ENCODE data around the gene SSBP2.
"Not testable (repeated sequence)": the region's sequence is repeated elsewhere in the genome, so short reads cannot be mapped to it uniquely, and the experiment has no call there.

SSBP2 gene

DNA sequence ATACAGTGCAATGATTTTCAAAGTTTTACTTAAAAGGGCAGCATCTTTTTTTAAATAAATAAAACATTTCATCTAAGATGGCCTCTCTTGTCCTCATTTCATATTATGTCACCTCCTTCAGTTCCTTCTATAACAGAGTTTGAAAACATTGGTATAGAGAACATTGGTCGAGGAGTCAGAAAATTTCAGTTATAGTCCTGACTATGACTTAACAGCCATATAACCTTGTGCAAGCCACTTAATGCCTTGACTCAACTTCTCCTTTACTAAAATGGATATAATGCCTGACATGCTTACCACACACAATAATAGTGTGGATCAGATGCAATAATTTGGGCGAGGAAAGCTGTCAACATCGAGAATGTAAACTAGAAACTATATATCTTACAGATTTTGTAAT, 22.6 kb downstream of the SSBP2 start:
- no peak for ATAC-seq

DNA sequence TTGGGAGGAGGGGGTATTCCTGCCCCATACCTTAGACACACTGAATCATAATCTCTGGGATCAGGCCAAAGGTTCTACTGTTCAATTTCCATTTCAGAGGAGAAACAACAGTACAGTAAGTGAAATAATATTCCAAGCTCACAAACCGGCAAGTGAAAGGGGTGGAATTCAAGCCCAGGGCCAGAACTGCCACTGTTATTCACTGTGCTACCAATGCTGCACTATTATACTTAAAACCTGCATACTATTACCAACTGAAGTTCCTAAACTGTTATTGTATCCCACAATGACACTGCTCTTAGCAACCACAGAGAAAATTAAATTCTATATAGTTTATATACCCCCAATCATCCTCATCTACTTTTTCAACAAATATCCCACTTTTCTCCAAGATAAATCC, 24.6 kb downstream of the SSBP2 start:
- no peak for ATAC-seq

GRCh38 chr5:81724571-81724970, 26.3 kb downstream of the SSBP2 start:
- no peak for ATAC-seq

DNA sequence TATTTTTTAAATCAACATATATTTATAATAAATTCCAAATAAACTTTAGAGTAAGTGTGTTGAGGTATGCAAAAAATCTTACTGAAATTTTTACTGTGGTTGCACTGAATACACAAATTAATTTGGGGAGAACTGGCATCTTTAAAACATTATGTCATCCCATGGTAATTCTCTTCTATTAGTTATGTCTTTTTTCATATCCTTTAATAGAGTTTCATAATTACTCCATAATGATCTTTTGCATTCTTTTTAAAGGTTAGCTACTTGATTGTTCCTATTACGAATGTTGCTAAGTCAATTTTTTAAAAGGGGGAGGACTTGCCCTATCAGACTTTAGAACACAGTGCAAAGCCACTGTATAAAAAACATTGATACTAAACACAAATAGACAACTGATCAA, 26.8 kb downstream of the SSBP2 start:
- ATAC-seq = no peak

- no peak for ATAC-seq
These were observed 29.8 kb downstream of the SSBP2 start for GRCh38 chr5:81721049-81721448.

DNA sequence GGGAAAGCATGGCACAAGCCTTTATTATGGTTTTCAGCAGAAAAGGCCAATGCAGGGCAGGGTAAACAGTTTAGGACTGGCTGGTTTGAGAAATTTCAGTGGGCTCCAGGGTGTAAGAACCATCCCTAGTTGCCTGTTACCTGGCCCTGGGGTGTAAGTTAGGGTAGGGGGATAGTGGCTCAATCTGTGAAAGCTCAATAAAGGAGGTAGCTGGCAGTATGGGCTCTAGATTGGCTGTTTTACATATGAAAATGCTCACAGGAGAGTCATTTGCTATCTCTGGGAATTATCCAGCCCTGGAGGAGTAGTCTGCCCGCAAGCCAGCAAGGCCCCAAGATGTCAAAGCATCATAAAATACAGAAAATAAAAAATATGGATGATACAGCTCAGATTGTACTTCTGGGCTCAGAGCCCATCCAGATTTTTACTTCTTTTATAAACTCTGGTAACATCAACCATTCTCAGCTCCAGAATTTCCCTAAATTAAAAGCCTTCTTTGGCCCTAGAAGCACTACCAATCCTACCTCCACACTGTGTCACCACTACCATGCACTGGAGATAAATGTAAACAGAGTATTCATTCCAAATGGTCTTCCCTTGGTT, 31.1 kb downstream of the SSBP2 start:
- ATAC-seq = no peak

DNA sequence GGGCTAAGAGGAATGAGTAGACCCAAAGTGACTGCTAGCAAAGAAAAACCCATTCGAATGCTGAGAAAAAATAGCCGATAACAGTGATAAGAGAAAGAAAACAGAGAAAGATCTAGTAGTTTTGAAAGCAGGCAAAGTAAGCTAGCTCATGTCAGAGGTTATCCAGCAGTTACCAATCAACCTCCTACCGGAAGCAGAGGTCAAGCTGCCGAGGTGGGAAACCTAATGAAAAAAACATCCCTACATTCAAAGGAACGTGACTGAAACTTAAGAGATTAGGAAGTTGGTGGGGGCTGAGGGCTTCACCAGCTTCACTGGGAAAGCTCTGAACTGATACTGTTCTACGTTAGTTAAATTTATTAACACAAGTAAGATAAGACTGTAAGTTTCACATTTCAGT, 32.6 kb downstream of the SSBP2 start:
- no peak for ATAC-seq

DNA sequence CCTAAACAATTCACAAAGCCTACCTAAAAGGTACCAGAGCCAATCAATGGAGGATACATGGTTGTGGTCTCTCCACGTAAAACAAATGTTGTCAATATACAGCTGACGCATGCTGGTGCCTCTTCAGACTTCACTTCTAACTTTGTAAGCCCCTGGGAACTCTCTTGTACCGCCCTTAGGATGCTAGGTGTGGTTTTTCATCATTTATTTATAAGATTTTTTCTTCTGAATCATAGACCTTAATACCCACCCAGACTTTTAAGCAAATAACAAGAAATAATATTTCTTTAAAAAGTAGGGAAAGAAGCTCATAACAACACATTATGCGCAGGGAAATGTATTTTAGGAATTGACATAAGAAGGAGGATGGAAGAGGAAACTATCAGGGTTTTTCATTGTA, 33.0 kb downstream of the SSBP2 start:
- ATAC-seq = no peak

- ATAC-seq = no peak
These were observed 33.7 kb downstream of the SSBP2 start for GRCh38 chr5:81717226-81717625.

- not testable (repeated sequence) for ATAC-seq
These were observed 36.8 kb downstream of the SSBP2 start for GRCh38 chr5:81714076-81714475.

DNA sequence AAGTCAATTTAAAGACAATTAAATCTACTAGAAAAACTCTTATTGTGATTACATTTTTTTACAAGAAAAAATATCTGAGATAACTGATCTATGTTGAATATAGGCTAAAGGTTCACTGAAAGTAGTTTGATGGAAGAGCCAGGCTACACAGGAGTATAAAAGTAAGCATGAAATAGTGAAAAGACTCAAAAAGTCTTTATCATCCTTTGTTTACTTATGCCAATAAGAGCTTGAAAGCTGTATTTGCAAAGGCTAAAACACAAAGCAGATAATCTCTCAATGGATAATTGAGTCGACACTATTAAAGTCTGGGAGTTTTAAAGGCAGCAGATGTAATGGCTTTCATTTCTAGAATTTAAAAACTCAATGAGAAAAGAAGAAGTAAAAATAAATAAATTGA, 42.0 kb downstream of the SSBP2 start:
- no peak for ATAC-seq

DNA sequence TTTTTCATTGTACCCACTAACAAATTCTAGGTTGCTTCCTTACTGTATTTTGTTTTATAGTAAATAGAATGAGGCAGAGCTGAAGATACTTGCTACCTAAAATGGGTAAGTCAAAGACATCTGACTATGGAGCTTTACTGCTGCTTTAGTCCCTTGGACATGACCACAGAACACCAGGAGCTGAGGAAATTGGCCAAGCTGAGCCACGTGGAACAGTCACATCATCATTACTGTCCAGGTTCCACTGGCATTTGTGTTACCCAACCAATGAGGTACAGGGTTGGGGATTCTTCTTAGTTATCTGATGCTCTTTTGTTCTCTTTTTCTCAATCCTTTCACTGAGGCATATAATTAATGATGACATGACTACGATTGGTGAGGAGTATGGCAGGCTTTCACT, 47.1 kb downstream of the SSBP2 start:
- ATAC-seq = no peak

GRCh38 chr5:81700166-81700565, 50.7 kb downstream of the SSBP2 start:
- no peak for ATAC-seq

DNA sequence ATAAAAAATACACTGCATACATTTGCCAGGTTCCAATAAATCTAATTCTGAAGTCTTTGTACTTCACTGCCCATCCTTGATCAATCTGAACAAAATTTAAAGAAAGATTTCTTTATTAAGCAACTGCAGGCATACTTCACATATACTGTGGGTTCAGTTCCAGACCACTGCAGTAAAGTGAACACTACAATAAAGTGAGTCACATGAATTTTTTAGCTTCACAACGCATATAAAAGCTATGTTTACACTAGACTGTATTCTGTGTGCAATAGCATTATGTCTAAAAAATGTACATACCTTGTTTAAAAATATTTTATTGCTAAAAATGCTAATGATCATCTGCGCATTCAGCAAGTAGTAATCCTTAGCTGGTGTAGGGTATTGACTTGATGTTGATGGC, 52.1 kb downstream of the SSBP2 start:
- ATAC-seq = no peak

DNA sequence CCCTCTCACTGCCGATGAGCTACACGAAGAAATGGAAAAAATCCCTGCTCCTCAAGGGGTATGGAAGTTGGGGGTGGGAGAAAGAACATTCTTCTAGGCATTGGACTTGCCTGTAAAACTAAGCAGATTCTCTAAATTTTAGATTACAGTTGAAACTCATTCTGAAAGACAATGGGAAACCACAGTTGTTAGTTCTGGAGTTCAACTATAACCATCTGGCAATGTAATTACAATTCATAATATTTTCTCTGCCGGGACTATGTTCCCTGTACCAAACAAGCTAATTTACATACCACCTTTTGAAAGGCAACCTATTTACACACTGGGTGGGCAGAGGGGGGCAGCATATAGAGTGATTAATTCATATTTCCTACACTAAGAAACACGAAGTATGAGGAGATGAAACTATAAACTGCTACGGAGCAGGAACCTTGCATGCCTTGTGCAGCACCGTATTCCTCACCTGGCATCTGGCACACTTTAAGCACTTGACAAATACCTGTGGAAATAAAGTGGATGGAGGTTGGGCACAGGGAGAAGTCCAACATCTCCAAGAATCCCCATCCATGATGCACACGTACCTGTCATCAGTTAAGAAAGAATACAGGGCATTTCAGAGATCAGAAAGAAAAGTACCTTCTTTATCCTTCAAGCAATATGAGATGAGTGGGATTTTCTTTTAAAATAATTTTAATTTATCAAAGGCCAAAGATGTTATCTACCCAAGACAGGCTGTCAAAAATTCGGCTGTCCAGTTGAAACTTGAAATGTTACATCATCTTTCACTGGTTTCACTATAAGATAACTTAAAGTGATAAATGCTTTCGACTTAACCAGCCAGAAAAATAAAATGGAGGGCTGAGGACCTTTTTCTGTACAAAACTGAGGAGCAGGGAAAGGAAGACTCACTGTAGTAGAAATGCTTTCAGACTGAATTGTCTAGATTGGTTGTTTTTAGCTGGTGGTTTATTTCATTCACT, 54.2 kb downstream of the SSBP2 start:
- no peak for ATAC-seq

GRCh38 chr5:81694726-81695125, 56.2 kb downstream of the SSBP2 start:
- ATAC-seq = no peak

DNA sequence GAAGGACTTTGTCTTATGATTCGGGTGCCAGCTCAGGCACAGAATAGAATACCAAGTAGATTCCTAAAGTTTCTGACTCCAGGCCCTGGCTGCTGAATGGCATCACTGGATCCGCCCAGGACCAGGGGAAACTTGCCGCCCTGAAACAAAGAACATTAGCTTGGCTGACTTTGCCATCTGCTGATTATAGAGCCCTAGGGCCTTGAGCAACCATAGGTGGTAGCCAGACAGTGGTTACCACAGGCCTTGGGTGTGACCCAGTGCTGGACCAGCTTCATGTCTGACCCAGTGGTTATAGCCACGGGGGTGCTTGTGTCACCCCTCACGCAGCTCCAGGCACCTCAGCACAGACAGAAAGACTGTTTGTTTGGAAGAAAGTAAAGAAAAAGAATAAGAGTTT, 62.7 kb downstream of the SSBP2 start:
- no peak for ATAC-seq

GRCh38 chr5:81687292-81687691, 63.6 kb downstream of the SSBP2 start:
- ATAC-seq = no peak

GRCh38 chr5:81685471-81685870, 65.4 kb downstream of the SSBP2 start:
- ATAC-seq = no peak

- ATAC-seq = no peak
These were observed 71.0 kb downstream of the SSBP2 start for GRCh38 chr5:81679885-81680284.

DNA sequence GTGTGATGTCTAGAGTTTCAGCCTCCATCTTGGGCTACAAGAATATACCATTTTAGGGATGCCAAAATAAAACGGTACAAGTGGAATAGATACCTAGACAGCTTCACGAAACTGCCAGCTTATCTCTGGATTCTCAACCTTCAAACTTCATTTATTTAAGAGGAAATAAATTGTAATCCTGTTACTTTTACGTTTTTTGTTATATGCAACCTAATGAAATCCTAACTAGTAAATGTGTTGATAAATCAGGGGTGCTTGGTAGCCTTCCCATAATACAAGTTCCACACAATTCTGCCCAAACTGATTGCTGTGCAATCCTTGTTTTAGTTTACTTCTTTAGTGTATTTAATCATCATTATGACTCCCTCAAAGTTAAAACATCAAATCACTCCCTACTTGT, 75.5 kb downstream of the SSBP2 start:
- ATAC-seq = no peak

GRCh38 chr5:81665795-81666194, 85.1 kb downstream of the SSBP2 start:
- no peak for ATAC-seq

DNA sequence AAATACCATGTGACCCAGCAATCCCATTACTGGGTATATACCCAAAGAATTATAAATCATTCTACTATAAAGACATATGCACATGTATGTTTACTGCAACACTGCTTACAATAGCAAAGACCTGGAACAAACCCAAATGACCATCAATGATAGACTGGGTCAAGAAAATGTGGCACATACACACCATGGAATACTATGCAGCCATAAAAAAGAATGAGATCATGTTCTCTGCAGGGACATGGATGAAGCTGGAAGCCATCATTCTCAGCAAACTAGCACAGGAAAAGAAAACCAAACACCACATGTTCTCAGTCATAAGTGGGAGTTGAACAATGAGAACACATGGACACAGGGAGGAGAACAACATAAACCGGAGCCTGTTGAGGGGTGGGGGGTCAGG, 90.3 kb downstream of the SSBP2 start:
- ATAC-seq = not testable (repeated sequence)

DNA sequence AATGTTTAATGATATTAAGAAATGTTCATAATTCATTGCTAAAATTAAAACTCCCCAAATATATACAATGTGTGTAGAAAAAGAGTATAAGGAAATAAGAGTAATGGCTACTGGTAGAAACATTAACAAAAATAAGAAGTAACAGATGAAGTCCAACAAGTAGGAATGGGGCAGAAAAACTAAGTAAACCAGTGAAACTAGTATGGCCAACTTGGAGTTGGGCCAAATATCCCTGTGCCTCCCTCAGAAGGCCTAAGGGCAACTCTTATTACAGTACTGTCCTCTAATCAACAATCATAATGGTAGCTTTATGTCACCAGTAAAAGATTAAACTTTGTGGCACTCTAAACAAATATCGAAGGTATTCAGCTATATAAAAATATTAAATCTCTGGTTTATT, 93.5 kb downstream of the SSBP2 start:
- ATAC-seq = no peak
